NCI-H69 (cell line): ENCODE results near the gene CLEC9A.

ENCODE experiments used
- DNase-seq: peaks from one replicate; lab custom pipeline; 2025; lab: John Stamatoyannopoulos, UW

CLEC9A gene

DNA sequence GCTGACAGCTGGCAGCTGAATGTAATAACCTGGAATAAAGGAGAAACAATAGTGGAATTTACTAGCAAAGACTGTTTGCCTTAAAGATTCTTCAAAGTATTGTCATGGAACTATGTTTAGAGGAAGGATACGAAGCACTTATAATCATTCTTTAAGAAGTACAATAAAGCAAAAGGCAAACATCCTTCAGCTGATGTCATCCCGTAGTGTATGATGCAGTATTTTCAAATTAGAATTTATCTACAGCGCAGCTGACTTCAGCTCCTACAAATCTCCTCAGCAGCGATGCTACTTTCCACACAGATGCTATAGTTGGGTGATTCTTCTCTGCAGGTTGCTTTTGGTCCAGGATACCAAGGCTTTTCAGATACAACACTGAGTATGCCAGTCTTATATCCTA, 36.8 kb downstream of the CLEC9A start:
- no peak for DNase-seq

DNA sequence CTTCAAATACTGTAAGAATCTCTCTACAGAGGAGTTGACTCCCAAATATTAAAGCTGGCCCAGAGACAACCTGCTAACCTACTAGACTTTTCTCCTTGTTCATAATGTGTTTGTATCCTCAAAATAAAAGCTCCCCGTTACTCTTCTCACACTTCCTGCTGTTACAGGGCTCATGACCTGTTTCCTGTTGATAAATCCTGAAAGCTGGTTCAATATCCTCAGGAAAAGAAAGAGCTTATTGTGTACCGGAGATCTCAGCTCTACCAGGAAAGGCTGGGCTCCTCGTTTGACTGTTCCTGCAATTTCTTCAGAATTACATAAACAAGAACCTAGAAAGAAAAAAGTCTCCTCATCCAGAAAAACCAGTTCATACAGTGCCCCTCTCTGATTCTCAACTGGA, 37.5 kb downstream of the CLEC9A start:
- DNase-seq = no peak

DNA sequence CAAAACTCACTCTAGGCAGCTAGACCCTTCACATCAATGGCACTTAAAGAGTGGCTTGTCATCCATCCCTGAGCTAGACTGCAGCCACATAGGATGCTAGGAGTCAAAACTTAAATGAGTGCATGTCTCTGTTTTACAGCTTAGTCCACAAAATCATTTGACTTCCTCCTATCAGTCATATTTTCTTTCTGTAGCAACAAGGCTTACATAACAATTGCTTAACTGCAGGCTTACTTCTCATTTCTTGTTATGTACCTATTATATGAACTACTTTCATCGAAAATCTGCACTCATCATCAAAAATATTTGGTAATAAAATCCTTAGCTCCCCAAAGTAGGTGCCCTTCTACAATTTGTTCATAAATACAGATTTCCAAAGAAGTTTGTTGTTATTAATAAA, 38.2 kb downstream of the CLEC9A start:
- DNase-seq = no peak

DNA sequence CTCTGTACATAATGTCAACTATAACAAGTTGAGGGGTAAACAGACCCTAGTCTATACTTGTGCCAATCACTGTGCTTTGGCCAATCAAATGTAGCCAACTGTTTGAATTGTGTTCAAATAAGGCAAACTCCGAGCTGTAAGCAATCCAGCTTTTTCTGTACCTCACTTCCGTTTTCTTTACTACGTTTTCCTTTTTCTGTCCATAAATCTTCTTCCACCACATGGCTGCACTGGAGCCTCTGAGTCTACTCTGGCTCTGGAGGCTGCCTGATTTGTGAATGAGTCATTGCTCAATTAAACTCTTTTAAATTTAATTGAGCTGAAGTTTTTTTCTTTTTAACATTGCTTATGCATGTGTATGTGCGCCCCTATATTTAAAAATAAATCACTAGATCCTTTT, 38.6 kb downstream of the CLEC9A start:
- DNase-seq = no peak

DNA sequence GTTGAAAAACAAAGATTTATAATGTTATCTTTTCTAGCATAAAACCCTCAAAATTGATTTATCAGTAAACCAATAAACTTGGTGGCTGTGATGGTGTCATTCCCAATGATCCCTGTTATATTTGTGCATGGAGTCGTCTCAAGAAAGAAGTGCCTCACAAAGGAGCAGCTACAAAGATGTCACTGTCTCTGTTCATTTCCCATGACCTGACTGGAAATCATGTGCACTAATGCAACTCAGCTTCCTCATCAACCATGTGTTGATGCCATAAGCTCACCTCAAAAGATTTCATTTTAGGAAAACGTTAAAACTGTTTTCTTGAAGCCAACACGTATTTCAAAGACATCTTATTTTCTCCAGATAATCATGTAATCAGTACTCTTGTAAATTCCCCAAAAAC, 39.5 kb downstream of the CLEC9A start:
- no peak for DNase-seq

DNA sequence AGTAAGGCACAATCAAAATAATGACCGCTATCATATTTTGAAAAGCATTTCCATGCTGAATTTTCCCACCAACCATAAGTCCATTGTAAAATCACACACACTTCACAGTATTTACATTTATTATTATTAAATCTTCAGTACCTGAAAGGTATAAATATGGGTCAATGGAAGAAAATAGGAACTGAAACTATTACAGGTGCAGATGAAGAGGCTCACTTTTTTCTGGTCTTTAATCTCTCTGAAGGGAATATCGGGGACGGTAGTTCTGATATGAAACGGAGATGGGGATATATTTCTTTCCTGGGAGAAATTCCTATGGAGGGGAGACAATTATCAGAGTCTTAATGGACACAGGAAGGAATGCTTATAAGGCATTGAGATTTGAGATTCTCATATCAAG, 39.9 kb downstream of the CLEC9A start:
- DNase-seq = no peak

DNA sequence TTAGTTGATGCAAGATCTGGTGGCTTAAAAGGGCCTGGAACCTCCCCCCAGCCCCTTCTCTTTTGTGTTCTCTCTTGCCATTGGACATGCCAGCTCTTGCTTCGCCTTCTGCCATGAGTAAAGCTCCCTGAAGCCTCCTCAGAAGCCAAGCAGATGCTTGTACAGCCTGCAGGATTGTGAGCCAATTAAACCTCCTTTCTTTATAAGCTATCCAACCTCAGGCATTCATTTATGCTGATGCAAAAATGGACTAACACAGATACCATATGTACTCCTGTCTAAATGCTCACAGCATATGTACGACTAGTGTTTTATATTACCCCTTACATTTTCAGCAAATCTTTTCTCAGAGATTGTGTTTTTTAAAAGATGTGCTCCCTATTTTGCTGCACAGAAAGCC, 41.6 kb downstream of the CLEC9A start:
- DNase-seq = no peak

DNA sequence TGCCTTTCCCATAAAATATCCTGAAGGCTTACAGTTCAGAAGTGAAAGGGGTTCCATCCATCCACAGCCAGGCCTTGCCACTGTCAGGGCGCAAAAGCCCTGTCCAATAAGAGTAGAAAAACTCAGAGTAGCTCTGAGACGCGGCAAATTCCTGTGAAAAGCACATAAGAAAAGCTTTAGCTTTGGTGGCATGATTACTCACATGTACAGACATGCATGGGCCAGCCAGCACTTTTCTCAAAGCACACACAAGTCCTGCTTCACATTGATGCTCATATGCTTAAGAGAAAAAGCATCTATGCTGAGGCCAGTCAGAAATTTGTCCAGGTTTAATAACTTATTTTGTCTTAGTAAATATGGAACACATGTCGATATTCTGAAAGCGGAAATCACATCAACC, 42.8 kb downstream of the CLEC9A start:
- no peak for DNase-seq

DNA sequence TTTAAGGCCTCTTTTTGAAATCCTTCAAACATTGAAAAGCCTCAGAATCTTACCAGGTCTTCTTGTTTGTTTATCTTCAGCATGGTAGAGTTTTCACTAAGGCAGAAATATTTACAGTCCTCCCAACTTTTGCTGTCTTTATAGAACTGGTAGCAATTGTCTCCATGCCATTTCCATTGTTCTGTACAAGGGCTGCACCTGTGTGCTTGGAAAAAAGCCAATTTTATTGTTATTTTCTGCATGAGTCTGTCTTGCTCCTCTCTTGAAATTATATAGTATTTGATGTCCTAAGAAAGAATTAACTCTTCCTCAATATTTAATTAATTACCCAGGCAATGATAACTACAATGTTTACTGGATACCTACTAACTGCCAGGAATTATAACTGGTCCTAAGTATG, 45.0 kb downstream of the CLEC9A start:
- no peak for DNase-seq

DNA sequence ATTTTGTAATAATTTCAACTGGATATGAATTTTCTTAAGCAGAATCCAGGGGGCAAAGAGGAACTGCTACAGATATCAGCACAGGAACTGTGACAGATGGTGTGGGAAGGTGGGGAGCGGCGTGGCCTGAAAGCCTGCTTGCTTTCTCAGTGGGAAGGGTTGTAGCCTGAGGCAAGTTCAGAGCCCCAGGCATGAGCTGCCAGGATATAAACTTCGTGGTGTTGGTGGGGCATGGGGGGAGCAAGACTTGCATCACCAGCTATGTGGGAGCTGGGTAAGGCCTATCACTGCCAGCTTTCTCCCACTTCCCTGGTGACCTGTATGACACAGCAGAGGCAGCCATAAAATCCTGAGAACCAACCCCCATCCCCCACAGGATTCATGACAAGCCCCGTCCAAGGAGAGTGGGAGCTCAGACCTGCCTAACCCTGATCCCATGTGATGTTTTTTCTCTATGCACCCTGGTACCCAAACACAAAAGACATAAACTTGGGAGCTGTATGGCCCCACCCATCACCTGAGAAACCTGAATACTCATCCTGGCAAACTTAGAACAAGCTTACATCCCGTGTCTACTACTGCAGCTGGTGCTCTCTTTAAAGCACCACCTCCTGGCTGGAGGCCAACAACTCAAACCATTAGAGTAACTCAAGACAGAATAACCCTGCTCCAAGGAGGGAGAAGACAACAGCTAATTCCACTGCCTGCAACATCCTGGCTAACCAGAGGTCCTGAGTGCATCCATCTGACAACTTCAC, 51.8 kb downstream of the CLEC9A start:
- peak; percentile 4 for DNase-seq

DNA sequence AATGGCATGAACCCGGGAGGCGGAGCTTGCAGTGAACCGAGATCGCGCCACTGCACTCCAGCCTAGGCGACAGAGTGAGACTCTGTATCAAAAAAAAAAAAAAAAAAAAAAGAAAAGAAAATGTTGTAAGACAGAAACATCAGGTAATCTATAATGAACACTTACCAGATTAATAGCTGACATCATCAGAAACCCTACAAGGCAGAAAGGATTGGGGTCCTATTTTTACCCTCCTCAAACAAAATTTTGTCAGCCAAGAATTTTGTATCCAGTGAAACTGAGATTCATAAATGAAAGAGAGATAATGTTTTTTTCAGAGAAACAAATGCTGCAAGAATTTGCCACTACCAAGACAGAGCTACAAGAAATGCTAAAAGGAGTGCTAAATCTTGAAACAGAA, 54.3 kb downstream of the CLEC9A start:
- no peak for DNase-seq

DNA sequence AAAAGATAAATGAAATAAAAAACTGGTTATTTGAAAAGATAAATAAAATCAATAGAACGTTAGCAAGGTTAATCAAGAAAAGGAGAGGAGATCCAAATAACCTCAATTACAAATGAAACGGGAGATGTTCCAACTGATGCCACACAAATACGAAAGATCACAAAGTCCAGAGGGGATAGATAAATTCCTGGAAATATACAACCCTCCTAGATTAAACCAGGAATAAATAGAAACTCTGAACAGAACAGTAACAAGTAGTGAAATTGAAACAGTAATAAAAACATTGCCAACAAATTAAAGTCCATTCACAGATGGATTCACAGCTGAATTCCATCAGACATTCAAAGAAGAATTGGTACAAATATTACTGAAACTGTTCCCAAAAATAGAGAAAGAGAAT, 55.9 kb downstream of the CLEC9A start:
- DNase-seq = no peak

DNA sequence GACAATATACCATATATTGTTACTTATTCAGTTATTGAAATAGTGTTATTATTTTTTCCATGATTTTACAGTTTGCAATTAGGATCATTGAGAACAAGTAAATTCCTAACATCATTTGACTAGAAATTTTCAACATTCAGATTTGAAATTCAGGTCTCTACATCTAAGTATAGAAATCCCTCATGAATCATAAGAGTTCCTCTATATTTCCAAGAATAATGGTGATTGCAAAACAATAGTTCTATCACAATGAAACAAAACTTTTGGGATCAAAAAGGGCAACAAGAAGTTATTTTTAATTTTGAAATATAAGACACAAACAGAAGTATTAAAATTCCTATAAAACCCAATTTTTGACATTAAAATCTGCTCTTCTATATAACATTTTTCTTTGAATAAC, 57.5 kb downstream of the CLEC9A start:
- no peak for DNase-seq

DNA sequence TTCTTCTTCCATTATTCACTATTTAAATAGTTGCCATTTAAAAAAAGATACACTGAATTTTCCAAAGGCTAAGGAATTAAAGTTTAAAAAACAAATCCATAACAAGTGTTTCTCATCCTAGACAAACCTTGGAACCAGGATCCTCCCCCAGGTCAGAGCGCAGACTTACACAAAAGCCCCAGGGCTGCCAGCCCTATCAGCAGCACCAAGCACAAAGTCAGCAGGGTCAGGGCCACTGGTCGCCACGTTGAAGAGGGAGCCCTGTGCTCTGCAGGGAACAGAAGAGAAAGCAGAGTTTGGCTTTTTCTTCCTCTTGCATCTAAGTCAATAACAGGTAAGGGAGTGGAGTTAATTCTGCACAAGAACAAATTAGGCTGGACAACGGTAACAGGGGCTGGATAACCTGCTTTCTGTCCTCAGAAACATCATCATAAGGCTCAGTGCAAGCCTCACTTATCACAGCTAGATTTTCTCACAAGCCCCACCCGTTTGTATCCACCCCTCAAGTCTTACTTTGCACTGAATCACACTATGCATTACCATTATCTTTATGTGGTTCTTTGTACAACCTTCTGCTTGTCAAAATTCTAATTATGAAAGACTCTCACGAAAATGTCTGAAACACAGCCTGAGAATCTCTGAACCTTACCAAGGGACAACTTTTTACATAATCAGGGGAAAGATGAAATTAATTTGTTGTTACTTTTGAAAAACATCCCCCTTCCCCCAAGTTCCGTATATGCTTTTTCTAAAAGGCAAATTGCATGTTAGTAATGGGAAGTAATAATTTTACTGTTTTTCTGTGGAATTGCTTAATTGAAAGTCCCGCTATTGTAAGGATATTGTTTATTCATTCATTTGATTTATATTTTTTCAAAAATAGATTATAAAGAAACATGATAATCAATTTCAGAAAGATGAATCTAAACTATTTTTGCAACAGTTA, 58.7 kb downstream of the CLEC9A start:
- DNase-seq = no peak

DNA sequence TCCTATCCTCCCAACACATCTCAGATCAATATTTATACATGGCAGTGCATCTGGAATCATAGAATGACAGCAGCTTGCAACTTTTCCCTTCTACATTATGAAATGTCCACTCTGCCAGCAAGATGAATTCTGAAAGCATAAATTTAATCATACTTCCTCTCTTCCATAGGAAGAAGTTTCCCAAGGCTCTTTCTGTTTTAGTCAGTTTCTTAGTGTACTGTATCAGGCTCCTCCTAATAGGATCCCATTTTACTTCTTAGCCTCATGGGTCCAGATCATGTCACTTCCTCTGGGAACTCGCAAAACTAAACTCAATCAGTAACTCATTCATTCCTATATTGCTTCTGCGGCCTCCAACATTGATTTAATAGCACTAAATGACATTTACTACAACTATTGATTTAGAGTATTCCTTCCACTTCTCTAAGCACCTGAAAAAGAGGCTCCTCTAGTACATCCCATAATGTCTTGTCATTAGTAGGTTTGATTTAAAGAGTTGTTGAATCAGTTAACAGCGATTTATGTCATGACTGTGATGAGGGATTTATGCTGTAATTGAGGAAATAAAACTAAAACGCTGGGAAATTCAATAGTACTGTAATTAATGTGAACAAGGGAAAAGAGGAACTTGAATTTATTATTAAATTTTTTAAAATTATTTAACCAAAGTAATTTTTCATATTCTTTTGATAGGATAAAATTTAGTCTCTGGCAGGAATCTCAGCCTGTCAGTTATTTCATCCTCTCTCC, 64.3 kb downstream of the CLEC9A start:
- DNase-seq = no peak

DNA sequence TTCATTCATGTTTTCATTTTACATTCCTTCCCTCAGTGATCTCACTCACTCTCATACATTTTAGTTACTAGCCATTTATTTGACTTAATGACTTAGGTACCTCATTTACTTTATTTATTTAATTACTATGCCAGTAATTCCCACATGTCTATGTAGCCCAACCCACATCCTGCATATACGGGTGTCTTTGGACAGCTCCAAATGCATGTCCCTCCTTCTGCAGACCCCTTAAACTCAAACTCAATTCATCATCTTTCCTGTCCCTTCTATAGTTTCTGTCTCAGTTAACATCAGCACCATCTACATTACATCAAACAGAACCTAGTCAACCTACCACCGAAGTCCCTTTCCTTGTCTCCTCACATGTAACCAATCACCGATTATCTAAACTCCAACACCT, 65.5 kb downstream of the CLEC9A start:
- no peak for DNase-seq

DNA sequence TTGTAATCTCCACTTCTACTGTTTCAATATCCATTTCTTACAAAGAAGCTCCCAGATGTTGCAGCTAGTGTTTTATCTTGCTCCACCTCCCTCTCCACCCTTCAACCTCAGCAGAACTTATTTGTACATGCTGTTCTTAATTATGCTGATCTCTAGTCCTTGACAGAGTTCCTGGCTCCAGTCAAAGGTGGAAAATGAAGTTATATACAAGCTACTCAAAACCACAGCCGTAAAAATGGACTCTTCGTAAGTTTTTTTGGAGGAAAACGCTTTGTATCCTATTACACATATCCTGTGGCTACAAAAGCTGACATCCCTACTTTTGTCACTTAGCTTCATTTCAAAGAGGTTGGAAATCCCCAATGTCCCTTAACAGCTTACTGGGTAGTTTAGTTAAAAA, 67.0 kb downstream of the CLEC9A start:
- no peak for DNase-seq

DNA sequence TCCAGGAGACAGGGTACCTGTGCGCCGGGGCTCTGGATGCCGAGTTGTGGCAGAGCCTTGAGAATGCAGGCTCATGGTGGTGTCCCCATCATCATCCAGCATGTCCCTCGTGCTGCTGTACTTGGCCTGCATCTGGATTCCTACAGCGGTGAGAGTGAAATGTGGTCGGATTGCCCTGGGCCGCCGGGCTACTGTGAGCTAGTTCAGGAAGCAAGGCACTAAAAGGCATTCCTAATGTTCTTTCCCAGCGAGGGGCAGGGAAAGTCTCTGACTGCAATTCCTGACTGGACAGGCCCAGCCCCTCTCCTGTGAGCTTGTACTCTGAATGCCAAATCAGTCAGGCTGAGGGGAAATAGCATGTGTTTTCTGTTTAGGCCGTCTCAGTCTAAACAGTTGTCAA, 68.3 kb downstream of the CLEC9A start, which contains the start of gene CLEC1A:
Gene CLEC1A, minus strand, starts transcription at position 195 of the 400 bp plus-strand sequence. Its CDS starts 63 bp downstream, at position 132.
- DNase-seq = no peak

DNA sequence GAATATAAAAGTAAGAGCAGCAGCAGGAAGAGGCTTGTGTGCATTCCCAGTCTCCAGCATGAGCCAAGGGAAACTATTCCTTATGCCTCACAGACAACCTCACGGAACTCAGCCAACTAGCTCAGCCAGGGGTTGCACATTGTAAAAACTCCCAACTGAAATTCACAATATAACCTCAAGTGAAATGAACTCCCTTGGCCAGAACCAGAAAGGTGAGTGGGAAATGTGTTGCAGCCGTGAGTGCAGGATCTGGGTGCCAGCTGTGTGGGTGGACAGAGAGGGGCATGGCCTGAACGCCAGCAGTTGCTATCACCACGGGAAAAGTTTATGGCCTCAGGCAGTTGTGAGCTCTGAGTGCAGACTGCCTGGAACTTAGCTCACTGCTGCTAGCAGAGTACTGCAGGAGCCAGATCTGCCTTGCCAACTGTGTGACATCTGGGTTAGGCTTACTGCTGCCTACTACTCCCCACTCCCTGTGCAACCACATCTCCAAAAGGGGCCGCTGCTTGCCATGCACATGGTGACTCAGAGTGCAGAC, 70.6 kb downstream of the CLEC9A start:
- DNase-seq = no peak

DNA sequence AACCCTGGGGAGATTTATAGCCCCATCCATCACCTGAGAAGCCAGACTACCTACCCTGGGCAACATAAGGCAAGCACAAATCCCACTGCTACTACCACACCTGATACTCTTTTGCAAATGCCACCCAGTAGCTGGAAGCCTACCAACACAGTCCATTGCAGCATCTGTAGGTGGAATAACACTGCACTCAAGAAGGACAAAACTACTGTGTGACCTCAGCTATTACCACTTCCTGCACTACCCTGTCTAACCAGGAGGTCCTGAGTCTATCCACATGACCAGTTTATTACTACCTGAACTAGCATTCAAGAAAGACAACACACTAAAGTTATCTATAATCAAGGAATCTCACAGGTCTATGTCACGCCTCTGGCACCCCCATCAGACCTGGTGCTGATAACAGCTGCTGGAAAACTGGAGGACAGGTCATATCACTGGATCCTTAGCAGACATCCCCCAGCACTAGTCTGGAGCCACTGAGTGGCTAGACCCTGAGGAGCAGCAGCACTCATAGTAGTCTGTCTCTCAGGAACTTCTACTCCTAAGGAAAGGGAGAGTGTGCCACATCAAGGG, 71.3 kb downstream of the CLEC9A start:
- DNase-seq = no peak

DNA sequence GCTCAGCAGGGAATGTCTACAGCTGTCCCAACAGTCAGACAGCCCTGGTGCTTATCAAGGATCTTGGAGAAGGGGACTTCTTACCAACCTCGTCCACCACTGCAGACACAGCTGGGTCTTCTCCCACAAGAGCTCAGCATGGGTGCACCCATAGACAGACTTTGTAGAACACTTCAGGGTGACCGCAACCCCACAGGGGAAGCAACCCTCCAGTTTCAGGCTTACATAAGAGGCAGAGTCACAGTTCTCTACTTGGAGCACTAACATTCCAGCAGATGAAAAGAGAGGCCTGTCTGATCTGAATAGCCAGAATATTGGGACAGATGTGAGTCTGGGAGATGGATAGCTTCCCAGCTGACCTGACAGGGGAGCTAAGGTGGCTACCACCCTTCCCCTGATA, 71.8 kb downstream of the CLEC9A start:
- no peak for DNase-seq
